Measurements from ENCODE around the gene BAHD1.

The BAHD1 gene

DNA sequence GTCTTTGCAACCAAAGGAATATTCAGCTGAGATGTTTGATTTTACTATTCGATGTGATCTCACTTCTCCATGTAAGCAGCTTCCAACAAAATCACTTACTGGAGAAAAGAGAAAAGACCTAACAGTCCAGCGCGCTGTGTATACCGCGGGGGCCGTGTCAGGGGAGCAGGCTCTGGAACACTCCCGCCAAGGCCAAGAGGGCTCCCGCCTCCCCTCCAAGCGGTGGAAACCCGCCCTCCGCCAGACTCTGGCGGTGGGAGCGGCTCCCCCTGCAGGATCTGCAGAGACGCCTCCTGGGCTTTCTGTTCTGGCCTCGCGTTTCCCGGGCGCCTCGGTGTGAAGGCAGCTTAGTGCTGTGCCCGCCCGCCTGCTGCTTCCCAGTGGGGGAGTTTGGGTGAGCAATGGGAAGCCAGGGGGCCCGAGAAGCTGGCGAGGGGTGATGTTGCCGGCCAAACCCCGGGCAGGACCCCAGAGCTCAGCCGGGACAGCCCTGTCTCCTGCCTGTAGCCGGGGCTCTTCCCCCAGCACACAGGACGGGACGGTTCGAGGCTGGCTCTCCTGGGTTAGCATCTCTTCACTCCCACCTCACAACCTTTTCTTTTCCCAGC, 66.3 kb downstream of the BAHD1 start:
- DNase-seq: peak; percentile 57

DNA sequence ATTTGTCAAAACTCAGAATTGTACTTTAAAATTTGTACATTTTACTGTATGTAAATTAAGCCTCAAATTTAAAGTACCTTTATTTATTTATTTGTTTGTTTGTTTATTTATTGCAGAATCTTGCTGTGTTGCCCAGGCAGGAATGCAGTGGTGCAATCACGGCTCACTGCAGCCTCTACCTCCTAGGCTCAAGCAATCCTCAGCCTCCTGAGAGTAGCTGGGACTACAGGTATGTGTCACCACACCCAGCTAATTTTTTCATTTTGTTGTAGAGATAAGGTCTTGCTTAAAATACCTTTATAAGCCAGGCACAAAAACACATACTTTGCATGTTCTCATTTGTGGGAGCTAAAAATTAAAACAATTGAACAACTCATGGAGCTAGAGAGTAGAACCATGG, 67.5 kb downstream of the BAHD1 start:
- DNase-seq: no peak

DNA sequence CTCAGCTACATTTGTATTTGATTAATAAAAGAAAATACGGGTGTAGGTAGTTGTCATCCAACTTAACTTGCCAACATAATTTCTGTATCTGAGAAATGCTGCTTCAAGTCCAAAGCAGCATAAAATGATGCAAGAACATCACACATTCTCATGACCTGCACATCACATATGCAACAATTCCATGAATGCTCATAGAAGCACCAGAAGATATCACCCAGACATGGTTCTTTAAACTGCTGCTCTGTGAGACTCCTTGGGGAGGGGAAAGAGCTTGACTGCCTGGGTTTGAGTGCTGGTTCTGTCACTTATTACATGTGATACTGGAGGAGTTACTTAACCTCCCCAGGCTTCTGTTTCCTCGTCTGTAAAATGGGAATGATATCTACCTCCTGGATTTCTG, 69.4 kb downstream of the BAHD1 start:
- no peak for DNase-seq

DNA sequence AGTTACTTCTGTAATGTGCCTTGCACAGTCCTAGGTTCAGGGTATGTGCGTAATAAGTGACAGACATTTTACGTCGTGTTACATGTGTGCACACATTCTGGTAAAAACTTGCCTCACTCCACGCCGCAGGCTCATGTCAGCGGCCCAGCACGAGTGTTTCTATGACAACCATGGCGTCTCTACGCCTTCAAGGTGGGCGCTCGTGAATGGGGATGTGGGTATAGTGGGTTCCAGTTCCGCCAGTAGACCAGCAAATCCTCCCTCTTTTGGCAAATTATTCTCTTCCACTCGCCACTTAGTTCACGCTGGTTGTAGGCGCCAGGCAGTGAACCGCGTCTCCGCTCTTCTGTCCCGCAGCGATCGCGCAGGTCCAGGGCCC, 70.3 kb downstream of the BAHD1 start:
- DNase-seq: no peak

DNA sequence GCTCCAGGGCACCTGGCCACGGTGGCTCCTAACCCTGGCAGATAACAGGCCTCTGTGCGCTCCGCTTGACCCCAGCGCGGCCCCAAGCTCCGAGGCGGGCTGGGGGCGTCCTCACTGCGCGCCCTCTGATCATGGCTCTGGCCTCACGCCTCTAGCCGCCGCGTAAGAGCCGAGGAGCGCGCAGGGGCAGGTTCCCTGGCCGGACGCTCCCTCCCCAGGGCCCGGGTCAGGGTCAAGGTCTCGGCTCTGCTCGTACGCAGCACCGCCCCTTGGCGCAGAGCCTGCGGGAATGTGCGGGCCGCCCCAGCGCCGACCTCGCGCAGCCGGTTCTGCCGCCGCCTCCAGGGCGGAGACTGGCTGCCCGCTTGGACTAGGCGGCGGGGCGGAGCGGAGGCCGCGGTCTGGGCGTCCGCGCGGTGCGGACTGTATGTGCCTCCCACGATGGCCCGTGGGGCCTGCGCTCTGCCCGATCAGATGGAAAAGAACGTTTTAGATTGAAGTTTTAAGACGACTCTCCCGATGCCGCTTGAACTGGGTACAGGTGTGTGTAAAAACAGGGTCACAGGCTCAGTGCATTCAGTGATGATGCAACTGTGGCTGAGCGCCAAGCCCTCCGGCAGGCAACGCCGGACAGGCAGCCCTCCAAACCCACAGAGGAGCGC, 70.8 kb downstream of the BAHD1 start:
- DNase-seq: no peak

DNA sequence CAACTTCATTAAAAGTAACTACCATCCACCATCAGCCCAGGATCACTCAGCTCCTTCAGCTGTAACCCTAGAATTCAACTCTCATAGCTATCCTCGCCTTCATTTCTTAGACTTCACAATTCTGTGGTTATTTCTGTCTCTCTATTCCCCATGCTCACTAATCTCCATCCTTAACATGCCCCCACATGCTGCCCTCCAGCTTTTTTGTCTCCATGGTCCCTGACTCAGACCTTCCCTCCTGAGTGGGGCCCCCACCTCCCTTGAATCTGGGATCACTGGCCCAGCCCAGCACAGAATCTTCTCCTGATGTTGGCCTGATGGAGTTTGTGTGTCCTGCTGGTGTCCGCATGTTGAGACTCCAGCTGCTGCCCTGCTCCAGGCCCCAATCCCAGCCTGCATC, 71.7 kb downstream of the BAHD1 start:
- DNase-seq: no peak

DNA sequence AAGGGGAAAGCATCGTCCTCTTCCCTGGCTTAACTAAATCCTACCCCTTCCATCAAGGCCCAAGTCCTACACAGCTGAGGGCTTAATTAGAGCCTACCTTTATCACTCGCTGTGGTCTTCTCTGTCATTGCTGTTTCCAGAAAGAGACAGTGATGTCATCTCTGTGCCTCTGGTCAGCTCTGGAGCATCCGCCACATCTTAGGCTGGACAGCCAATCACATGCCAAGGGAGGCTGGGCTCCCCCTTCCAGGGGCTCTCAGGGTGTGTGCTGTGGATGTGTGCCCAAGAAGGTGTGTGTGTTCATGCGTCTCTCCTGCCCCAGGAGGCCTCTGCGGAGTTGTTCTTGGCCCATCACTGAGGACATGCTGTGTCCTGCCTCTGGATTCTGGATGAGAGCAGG, 72.9 kb downstream of the BAHD1 start:
- no peak for DNase-seq

DNA sequence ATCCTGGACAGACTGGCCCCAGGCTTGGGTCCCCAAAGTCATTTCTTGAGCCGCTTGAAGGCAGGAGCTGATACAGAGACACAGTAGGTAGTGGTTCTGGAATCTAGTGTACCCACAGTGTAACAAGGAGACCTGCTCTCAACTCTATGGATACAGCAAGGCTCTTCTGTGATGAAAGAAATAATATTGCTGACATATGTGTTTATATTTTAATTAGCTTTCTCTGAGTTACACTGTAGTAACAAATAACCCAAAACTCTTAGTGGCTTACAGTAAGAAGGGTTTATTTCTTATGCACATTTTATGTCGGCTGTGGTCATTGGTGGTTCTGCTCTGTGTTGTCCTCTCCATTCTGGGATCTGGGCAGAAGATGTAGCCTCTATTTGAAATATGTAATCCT, 75.6 kb downstream of the BAHD1 start:
- no peak for DNase-seq
